Stimulated activated CD8-positive, alpha-beta memory T cell treated with anti-CD3 and anti-CD28 coated beads, Interleukin-12 subunit alpha, Interleukin-12 subunit beta, amount 100 ng/mL, for 24 hours (primary cell): Measurements from ENCODE around the gene HSPG2.
"Not testable (repeated sequence)": the region's sequence is repeated elsewhere in the genome, so short reads cannot be mapped to it uniquely, and the experiment has no call there.

Experiments used
- DNase-seq: peaks from one replicate; pipeline ENCODE4 v3.0.0-alpha.2; 2020; ENCODE audit errors: extremely low read depth

Gene HSPG2

DNA sequence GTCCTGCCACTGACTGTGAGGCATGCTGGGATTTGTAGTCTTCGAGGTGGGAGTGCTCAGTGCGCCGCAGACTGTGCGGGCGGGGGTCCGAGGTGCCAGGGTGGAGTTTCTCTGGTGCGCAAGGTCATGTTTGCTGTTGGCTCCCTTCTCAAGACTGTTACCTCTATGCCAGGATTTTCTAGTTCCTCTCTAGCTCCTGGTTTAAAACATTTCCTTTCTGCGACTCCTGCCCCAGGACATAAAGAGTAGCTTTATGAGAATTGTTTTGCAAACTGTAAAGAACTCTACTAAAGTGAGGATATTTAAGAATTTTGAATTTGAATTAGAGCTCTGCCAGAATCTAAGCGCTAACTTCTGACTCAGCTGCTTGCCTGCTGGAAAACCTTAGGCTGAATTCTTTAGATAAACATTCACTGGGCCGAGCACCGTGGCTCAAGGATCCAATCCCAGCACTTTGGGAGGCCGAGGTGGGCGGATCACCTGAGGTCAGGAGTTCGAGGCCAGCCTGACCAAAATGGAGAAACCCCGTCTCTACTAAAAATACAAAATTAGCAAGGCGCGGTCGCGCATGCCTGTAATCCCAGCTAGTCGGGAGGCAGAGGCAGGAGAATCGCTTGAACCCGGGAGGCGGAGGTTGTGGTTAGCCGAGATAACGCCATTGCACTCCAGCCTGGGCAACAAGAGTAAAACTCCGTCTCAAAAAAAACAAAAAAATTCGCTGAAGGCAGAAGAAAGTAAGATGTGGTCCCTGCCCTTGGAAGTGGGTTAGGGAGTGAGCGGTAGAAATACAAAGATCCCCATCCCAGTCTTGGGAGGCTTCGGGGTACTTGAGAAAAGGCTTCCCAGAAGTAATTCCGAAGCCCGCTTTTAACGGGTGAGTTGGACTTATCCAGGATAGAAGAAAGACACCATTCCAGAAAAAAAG, 153.2 kb downstream of the HSPG2 start:
- no peak for DNase-seq

- peak; percentile 91 for DNase-seq
Measured at GRCh38 chr1:21782868-21783678, 154.0 kb downstream of the HSPG2 start, which contains the start of gene USP48. TSS of gene USP48 (minus strand) at chr1:21783149. CDS start at chr1:21782957, 192 bp downstream.

- no peak for DNase-seq
Measured at GRCh38 chr1:21782349-21782867, 154.7 kb downstream of the HSPG2 start.

DNA sequence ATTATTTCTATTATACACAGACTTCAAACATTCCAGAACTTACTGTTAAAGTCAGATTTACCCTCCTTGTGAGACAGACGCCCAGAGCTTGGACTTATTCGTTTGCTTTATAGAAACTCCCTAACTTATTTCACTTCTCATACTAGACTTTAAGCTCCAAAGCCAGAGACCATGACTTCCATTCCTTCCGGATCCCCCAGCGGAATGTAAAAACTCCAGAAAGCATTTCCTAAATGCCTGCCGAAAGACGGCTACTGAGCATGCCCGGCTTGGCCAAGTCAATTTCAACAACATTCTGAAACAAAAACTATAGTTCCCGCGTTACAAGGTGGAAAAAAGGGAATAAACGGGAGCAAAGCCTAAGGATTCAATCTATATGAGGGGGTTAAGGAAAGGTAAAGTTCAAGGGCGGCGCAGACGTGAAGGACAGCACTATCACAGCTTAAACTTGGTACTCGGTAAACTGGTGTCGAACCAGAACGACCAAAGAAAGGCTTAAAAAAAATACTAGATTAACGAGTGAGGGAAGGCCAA, 155.2 kb downstream of the HSPG2 start:
- DNase-seq: no peak

DNA sequence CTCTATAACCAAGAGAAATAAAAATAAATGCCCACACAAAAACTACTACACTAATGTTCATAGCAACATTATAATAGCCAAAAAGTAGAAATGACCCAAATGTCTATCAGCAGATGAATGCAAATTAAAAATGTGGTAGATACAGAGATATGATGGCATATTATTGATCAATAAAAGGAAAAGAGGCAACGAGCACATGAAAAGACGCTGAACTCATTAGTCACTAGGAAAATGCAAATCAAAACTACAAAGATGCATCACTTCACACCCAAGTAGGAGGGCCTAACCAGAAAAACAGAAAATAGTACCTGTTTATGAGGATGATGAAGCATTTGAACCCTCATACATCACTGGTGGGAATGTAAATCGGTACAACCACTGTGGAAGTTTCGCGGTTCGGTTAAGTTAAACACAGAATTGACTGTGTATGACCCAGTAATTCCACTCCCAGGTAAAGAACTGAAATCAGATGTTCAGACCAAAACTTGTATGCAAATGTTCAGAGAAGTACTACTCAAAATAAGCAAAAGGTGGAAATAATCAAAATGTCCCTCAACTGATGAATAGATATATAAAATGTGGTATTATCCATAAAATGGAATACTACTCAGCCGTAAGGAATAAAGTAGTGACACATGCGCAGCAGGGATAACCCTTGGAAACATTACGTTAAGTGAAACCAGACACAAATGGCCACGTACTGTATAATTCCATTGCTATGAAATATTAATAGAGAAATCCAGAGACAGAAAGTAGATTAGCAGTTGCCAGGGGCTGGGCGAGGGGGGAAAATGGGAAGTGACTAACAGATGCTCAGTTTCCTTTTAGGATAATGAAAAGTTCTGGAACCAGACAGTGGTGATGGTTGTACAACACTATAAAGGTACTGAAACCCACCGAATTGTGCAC, 157.2 kb downstream of the HSPG2 start:
- no peak for DNase-seq

GRCh38 chr1:21778405-21778727, 158.7 kb downstream of the HSPG2 start:
- DNase-seq: no peak

GRCh38 chr1:21776925-21777324, 160.2 kb downstream of the HSPG2 start:
- DNase-seq: not testable (repeated sequence)

GRCh38 chr1:21775985-21776562, 161.0 kb downstream of the HSPG2 start:
- DNase-seq: no peak

- DNase-seq: no peak
Measured at GRCh38 chr1:21775550-21775914, 161.6 kb downstream of the HSPG2 start.

- DNase-seq: no peak
Measured at GRCh38 chr1:21774835-21775549, 162.1 kb downstream of the HSPG2 start.

DNA sequence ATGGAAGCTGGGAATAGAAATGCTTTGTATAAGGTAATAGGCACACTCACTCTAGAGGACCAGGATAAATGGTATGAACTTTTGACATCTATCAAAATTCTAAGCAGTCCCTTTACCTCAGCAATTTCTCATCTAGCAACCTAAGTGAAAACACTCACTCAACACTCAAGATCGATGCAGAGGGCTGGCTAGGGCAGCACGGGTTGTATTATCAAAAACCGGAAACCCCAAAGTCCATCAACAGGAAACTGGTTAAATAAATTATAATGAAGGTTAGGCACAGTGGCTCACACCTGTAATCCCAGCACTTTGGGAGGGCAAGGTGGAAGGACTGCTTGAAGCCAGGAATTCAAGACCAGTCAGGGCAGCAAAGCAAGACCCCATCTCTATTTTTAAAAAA, 163.5 kb downstream of the HSPG2 start:
- no peak for DNase-seq
